ENCODE measurements around the gene TMEM132D.

DNA sequence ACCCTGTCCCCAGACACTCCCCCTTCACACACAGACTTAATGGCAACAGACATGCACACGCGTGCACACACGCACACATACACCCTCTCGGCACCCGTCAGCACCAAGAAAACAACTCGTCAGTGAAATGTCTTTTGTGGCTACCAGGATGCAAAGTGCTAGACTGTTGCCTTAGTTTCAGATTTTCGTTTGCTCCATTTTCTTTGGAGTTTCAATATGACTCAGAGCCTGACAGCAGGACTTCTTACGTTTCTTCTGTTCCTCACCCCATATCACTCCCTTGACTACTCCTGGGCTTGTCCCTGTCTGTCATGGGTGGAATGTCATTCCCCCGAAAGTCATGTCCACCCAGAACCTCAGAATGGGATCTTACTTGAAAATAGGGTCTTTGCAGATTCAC lies 867.7 kb downstream of the TMEM132D start:
- TF ChIP-seq EZH2phosphoT487 (conservative IDR thresholded peaks at IDR 0.05; ENCODE audit: low read length) (no peak), CTCF (IDR thresholded peaks at IDR 0.05; ENCODE audit: insufficient read depth, low read length, poor library complexity, severe bottlenecking) (no peak)

Data from SU-DHL-6 (cell line).